ENCODE measurements around the gene TSPAN4. TPM values are rescaled to one million over a fixed set of nuclear protein-coding genes. Genes with fewer than 3 reads are reported as not detected.

The TSPAN4 gene
- total and polyA plus RNA-seq, 2 donors (not counting 1 experiment from before 2014, with no cell fraction given), result 2.9 to 7.4 TPM

DNA sequence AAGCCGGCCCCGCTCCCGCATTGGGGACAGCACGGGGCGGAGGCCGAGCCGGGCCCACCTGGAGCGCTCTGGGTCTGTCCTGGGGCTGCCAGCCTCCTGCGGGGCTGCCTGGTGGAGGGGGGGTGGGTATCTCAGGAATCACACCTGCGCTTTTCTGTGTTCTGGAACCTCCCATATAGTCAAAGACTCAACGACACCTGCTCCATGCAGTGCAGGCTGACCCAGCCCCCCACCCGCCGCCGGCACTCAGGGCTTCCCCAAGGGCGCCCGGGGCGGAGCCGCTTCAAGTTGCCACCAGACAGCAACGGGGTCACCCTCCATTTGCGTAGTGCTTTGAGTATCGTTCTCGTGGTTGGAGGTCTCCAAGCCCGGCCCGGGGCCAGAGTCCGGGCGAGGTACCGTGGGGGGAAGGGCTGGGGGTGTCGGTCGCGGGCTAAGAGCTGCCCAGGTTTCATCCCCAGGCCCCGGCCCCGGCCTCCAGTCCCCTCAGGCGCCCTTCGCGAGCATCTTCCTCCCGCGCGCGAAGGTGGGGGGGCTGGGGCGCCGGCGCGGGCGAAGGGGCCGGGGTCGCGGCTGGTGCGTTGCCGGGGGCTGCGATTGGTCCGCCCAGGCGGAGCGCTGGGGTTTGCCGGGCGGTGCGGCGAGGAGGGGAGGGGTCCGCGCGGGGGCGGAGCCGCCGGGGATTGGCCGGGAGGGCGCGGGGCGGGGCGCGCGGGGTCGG is 6.6 kb downstream of the TSPAN4 start:
- H3K27ac Mint-ChIP-seq, result no peak overlapping the region
- peak overlapping the region; percentile 63 for H3K9ac ChIP-seq (ENCODE audit: low read length)
- TF ChIP-seq, protein P1, sequence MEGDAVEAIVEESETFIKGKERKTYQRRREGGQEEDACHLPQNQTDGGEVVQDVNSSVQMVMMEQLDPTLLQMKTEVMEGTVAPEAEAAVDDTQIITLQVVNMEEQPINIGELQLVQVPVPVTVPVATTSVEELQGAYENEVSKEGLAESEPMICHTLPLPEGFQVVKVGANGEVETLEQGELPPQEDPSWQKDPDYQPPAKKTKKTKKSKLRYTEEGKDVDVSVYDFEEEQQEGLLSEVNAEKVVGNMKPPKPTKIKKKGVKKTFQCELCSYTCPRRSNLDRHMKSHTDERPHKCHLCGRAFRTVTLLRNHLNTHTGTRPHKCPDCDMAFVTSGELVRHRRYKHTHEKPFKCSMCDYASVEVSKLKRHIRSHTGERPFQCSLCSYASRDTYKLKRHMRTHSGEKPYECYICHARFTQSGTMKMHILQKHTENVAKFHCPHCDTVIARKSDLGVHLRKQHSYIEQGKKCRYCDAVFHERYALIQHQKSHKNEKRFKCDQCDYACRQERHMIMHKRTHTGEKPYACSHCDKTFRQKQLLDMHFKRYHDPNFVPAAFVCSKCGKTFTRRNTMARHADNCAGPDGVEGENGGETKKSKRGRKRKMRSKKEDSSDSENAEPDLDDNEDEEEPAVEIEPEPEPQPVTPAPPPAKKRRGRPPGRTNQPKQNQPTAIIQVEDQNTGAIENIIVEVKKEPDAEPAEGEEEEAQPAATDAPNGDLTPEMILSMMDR (IDR thresholded peaks at IDR 0.05), result no peak
- TF ChIP-seq EZH2 (IDR thresholded peaks at IDR 0.05; ENCODE audit: borderline replicate concordance, insufficient read depth, low read depth, low read length, poor library complexity, severe bottlenecking), result no peak
- WGBS (ENCODE audit: insufficient coverage), result 4% methylated on average over 68 of the region's 71 CpGs
- peaks cover 17 to 23% of the 10 kb centered on the region in 2 donors for H3K4me1 ChIP-seq (ENCODE audit: control insufficient read depth in 2 of 2, insufficient read depth in 2 of 2, low read length in 2 of 2)
- no peaks in the 10 kb centered on the region for H3K9me3 Mint-ChIP-seq (ENCODE audit: insufficient read depth)
- no peaks in the 10 kb centered on the region for H3K36me3 ChIP-seq (replicated peaks in 1 of 2; ENCODE audit: control extremely low read depth in 1 of 2, control insufficient read depth in 1 of 2, extremely low read depth in 1 of 2, insufficient read depth in 2 of 2, low read length in 1 of 2)
- H3K27ac ChIP-seq (ENCODE audit: low read length in 2 of 2), result no peak overlapping the region
- CTCF ChIA-PET, result interaction anchor here (1.1 to 3.1 kb wide), 4 partner anchors 19 to 201 kb away, joined by 3 to 26 read pairs (median 3); no protein-coding TSS in a partner anchor
- H3K79me2 ChIP-seq (ENCODE audit: control insufficient read depth, insufficient read depth, low read length), result no peaks in the 10 kb centered on the region
- peaks cover 0 to 36% (median 6%) of the 10 kb centered on the region in 4 experiments for H3K27me3 ChIP-seq (replicated peaks in 1 of 4; ENCODE audit: control extremely low read depth in 1 of 4, control insufficient read depth in 3 of 4, insufficient read depth in 4 of 4, low read length in 3 of 4)
- intact Hi-C loops (cut with micrococcal nuclease), result no loop called here
- H2AFZ ChIP-seq (ENCODE audit: insufficient read depth, low read depth, low read length, poor library complexity, severe bottlenecking), result peak overlapping the region; percentile 76
- peaks cover 8% of the 10 kb centered on the region for H4K20me1 ChIP-seq (ENCODE audit: control insufficient read depth, insufficient read depth, low read length, poor library complexity, severe bottlenecking)
- POLR2A ChIA-PET, result interaction anchor here (0.6 kb wide), 1 partner anchor 1533 kb away, joined by 3 read pairs; no protein-coding TSS in a partner anchor
- ATAC-seq (ENCODE audit: low read depth) (peak; percentile 58), DNase-seq (peak; percentile 65)
- H3K4me3 ChIP-seq (ENCODE audit: control extremely low read depth in 1 of 5, extremely low read depth in 1 of 5, insufficient read depth in 1 of 5, low read depth in 2 of 5, low read length in 4 of 5), result peak overlapping the region in 4 of 5 experiments; percentile 32 to 82 (median 52)
- no peaks in the 10 kb centered on the region for H3K9me3 ChIP-seq (ENCODE audit: control extremely low read depth in 1 of 3, control insufficient read depth in 2 of 3, insufficient read depth in 1 of 3, low read length in 2 of 3)
- peaks cover 3% of the 10 kb centered on the region for H3K27me3 Mint-ChIP-seq
- peaks cover 11% of the 10 kb centered on the region for H3K4me1 Mint-ChIP-seq
- H3K4me2 ChIP-seq (replicated peaks; ENCODE audit: low read depth, low read length, poor library complexity, severe bottlenecking), result peak overlapping the region; percentile 96
- H3K4me3 Mint-ChIP-seq, result peak overlapping the region; percentile 80
